H1 (cell line): ENCODE results near the gene SLC22A23. TPM values are rescaled to one million over a fixed set of nuclear protein-coding genes. Genes with fewer than 3 reads are reported as not detected.

ENCODE experiments used
- CTCF ChIA-PET: fragments of 300-600 bp; sonication (Branson Sonifier 250); formaldehyde crosslinking; loops from one replicate; lab custom pipeline; 2021; ENCODE audit not compliant: partially characterized antibody; lab: Charles Lee
- POLR2A ChIA-PET: fragments of 300-600 bp; sonication (Branson Sonifier 250); formaldehyde crosslinking; loops from one replicate; lab custom pipeline; 2021; ENCODE audit warnings: inconsistent platforms; ENCODE audit not compliant: partially characterized antibody; lab: Charles Lee
- DNase-seq, 2 experiments: peaks; one replicate each; pipeline versions ENCODE4 v3.0.0 to v3.0.0-alpha.2; 2010 to 2022; ENCODE audit warnings: low spot score in 2 of 2, low read depth in 1 of 2, mixed read lengths in 1 of 2
- FAIRE-seq: peaks from 2 replicates; lab custom pipeline; 2011; peaks lifted over from hg19 to GRCh38; lab: Jason Lieb, UNC
- H2AFZ ChIP-seq: 2 replicates; pipeline ENCODE4 v1.8.1; 2012; ENCODE audit warnings: low read length, inconsistent platforms
- H2AK5ac ChIP-seq: 2 replicates; pipeline ENCODE4 v1.6.1; 2013; ENCODE audit warnings: low read depth, low read length
- H2BK120ac ChIP-seq: replicated peaks from 2 replicates; pipeline ENCODE3; 2013; ENCODE audit warnings: low read depth, low read length, inconsistent platforms
- H2BK12ac ChIP-seq: 2 replicates; pipeline ENCODE4 v1.6.1; 2013; ENCODE audit warnings: low read depth, low read length
- H2BK15ac ChIP-seq: 2 replicates; pipeline ENCODE4 v1.6.1; 2013; ENCODE audit warnings: low read length
- H2BK20ac ChIP-seq: 2 replicates; pipeline ENCODE4 v1.6.1; 2013; ENCODE audit warnings: low read length
- H2BK5ac ChIP-seq: 2 replicates; pipeline ENCODE4 v1.6.1; 2013; ENCODE audit warnings: low read depth, low read length
- H3K14ac ChIP-seq: 2 replicates; pipeline ENCODE4 v1.6.1; 2013; ENCODE audit warnings: inconsistent platforms; ENCODE audit not compliant: insufficient read length
- H3K18ac ChIP-seq: 2 replicates; pipeline ENCODE4 v1.6.1; 2013; ENCODE audit warnings: low read length; ENCODE audit errors: extremely low read depth
- H3K23ac ChIP-seq: 2 replicates; pipeline ENCODE4 v1.6.1; 2013; ENCODE audit warnings: inconsistent platforms; ENCODE audit not compliant: insufficient read length
- H3K23me2 ChIP-seq: 2 replicates; pipeline ENCODE4 v1.6.1; 2013; ENCODE audit warnings: low read depth, low read length
- H3K27ac ChIP-seq: 2 replicates; pipeline ENCODE4 v1.6.1; 2011; ENCODE audit warnings: low read depth, low read length, inconsistent platforms
- H3K27me3 ChIP-seq, 4 experiments: replicated peaks in 1 of 4; 1 replicate in 1 of 4; 2 replicates in 3 of 4; pipeline versions ENCODE4 v1.6.1 to v1.8.1; 2011 to 2013; ENCODE audit warnings: low read length in 3 of 4, mild to moderate bottlenecking in 3 of 4, inconsistent platforms in 2 of 4, mixed read lengths in 2 of 4, moderate library complexity in 1 of 4; ENCODE audit not compliant: control insufficient read depth in 3 of 4, insufficient read depth in 3 of 4; ENCODE audit errors: extremely low read depth in 1 of 4
- H3K36me3 ChIP-seq, 4 experiments: 2 replicates each; pipeline versions ENCODE4 v1.6.1 to v1.8.1; 2011 to 2013; ENCODE audit warnings: mild to moderate bottlenecking in 4 of 4, low read length in 3 of 4, moderate library complexity in 2 of 4, control low read depth in 1 of 4, inconsistent platforms in 1 of 4; ENCODE audit not compliant: insufficient read depth in 4 of 4, control insufficient read depth in 2 of 4
- H3K4ac ChIP-seq: replicated peaks from 2 replicates; pipeline ENCODE3; 2013; ENCODE audit warnings: low read length, low read depth, mixed read lengths, inconsistent platforms; ENCODE audit not compliant: insufficient read length
- H3K4me1 ChIP-seq, 4 experiments: replicated peaks in 1 of 4; 1 replicate in 1 of 4; 2 replicates in 3 of 4; pipeline versions ENCODE4 v1.6.1 to v1.8.1; 2011 to 2013; ENCODE audit warnings: low read length in 3 of 4, inconsistent platforms in 2 of 4, mixed read lengths in 1 of 4; ENCODE audit not compliant: insufficient read depth in 4 of 4, control insufficient read depth in 3 of 4
- H3K4me2 ChIP-seq, 2 experiments: 2 replicates each; pipeline versions ENCODE4 v1.6.1 to v1.8.1; 2011 to 2013; ENCODE audit warnings: low read depth in 2 of 2, low read length in 2 of 2, control low read depth in 1 of 2, inconsistent platforms in 1 of 2, mild to moderate bottlenecking in 1 of 2; ENCODE audit not compliant: insufficient read depth in 1 of 2
- H3K4me3 ChIP-seq, 4 experiments: fragments of 200-600, 300-600 bp in 1 of 4; sonication (generic), shearing (Covaris generic), sonication (Bioruptor Twin) in 1 of 4; 2 replicates each; pipeline versions ENCODE4 v1.5.1 to v1.8.1; 2011 to 2016; ENCODE audit warnings: low read length in 4 of 4, low read depth in 3 of 4, control low read depth in 2 of 4, inconsistent platforms in 2 of 4, mild to moderate bottlenecking in 2 of 4, mixed read lengths in 1 of 4, moderate library complexity in 1 of 4; ENCODE audit not compliant: insufficient read depth in 2 of 4; ENCODE audit errors: extremely low read depth in 1 of 4
- H3K56ac ChIP-seq: replicated peaks from 2 replicates; pipeline ENCODE3; 2013; ENCODE audit warnings: low read depth, mild to moderate bottlenecking, mixed read lengths, low read length, inconsistent platforms; ENCODE audit not compliant: insufficient read length
- H3K79me1 ChIP-seq: 2 replicates; pipeline ENCODE4 v1.6.1; 2013; ENCODE audit warnings: low read depth, low read length, control low read depth
- H3K79me2 ChIP-seq, 2 experiments: 2 replicates each; pipeline versions ENCODE4 v1.6.1 to v1.8.1; 2012 to 2013; ENCODE audit warnings: low read length in 2 of 2, mild to moderate bottlenecking in 2 of 2, inconsistent platforms in 1 of 2; ENCODE audit not compliant: insufficient read depth in 2 of 2, control insufficient read depth in 1 of 2
- H3K9ac ChIP-seq, 4 experiments: replicated peaks in 1 of 4; 1 replicate in 1 of 4; 2 replicates in 3 of 4; pipeline versions ENCODE4 v1.6.1 to v1.8.1; 2011 to 2013; ENCODE audit warnings: low read depth in 3 of 4, low read length in 3 of 4, control low read depth in 2 of 4, mild to moderate bottlenecking in 2 of 4, moderate library complexity in 2 of 4, inconsistent platforms in 1 of 4; ENCODE audit errors: extremely low read depth in 1 of 4
- H3K9me3 ChIP-seq, 2 experiments: 2 replicates each; pipeline versions ENCODE4 v1.6.1 to v1.8.1; 2012 to 2013; ENCODE audit warnings: mild to moderate bottlenecking in 2 of 2, moderate library complexity in 2 of 2, control low read depth in 1 of 2, inconsistent platforms in 1 of 2, low read depth in 1 of 2, low read length in 1 of 2, mixed read lengths in 1 of 2; ENCODE audit not compliant: insufficient read depth in 2 of 2
- H4K20me1 ChIP-seq, 2 experiments: replicated peaks in 1 of 2; 2 replicates each; pipeline versions ENCODE3 to v1.8.1; 2011 to 2013; ENCODE audit warnings: inconsistent platforms in 2 of 2, low read length in 2 of 2, mild to moderate bottlenecking in 1 of 2; ENCODE audit not compliant: insufficient read depth in 2 of 2, control insufficient read depth in 1 of 2
- H4K5ac ChIP-seq: 2 replicates; pipeline ENCODE4 v1.6.1; 2013; ENCODE audit warnings: low read length, low read depth, mixed read lengths, inconsistent platforms; ENCODE audit not compliant: insufficient read length
- H4K8ac ChIP-seq: 2 replicates; pipeline ENCODE4 v1.8.0; 2013; ENCODE audit warnings: mild to moderate bottlenecking, moderate library complexity, low read length, inconsistent platforms; ENCODE audit not compliant: insufficient read depth; ENCODE audit errors: extremely low read depth
- H4K91ac ChIP-seq: replicated peaks from 2 replicates; pipeline ENCODE3; 2013; ENCODE audit warnings: low read length, mixed read lengths, inconsistent platforms; ENCODE audit not compliant: insufficient read length
- ASH2L ChIP-seq: fragments of 200-600, 300-600 bp; sonication (generic); IDR thresholded peaks from one replicate; pipeline ENCODE4 v1.7.1; 2017; ENCODE audit warnings: low read length
- CTBP2 ChIP-seq: IDR thresholded peaks from 2 replicates; pipeline ENCODE4 v1.7.0; 2011; ENCODE audit warnings: borderline replicate concordance, mild to moderate bottlenecking, moderate library complexity, mixed read lengths, low read length; ENCODE audit not compliant: insufficient read depth, insufficient read length
- GABPA ChIP-seq: IDR thresholded peaks from 2 replicates; pipeline ENCODE4 v1.6.1; 2011; ENCODE audit warnings: mild to moderate bottlenecking, low read length, moderate library complexity, borderline replicate concordance; ENCODE audit not compliant: insufficient read depth
- HDAC2 ChIP-seq, 2 experiments: fragments of 300-600 bp in 1 of 2; sonication (generic) in 1 of 2; IDR thresholded peaks; 2 replicates each; pipeline ENCODE4 v1.6.1; 2011 to 2012; ENCODE audit warnings: low read depth in 2 of 2, low read length in 2 of 2, mild to moderate bottlenecking in 2 of 2, moderate library complexity in 2 of 2, borderline replicate concordance in 1 of 2, inconsistent platforms in 1 of 2
- KDM4A ChIP-seq: IDR thresholded peaks from one replicate; pipeline ENCODE4 v1.7.1; 2012; ENCODE audit warnings: low read depth, mild to moderate bottlenecking, moderate library complexity, low read length, inconsistent platforms; ENCODE audit not compliant: severe bottlenecking
- POLR2A ChIP-seq, 2 experiments: IDR thresholded peaks; 1 replicate in 1 of 2; 2 replicates in 1 of 2; pipeline ENCODE4 v1.6.1; 2011; ENCODE audit warnings: low read depth in 2 of 2, low read length in 2 of 2, mild to moderate bottlenecking in 2 of 2; ENCODE audit errors: control extremely low read depth in 1 of 2
- RBBP5 ChIP-seq: IDR thresholded peaks from 2 replicates; pipeline ENCODE4 v1.7.1; 2012; ENCODE audit warnings: low read depth, mild to moderate bottlenecking, inconsistent platforms, low read length, moderate library complexity, borderline replicate concordance
- SP1 ChIP-seq: IDR thresholded peaks from 2 replicates; pipeline ENCODE4 v1.6.1; 2011; ENCODE audit warnings: low read depth, low read length
- SRF ChIP-seq: IDR thresholded peaks from 2 replicates; pipeline ENCODE4 v1.6.1; 2011; ENCODE audit warnings: mild to moderate bottlenecking, low read depth, low read length, moderate library complexity
- TBP ChIP-seq: IDR thresholded peaks from 2 replicates; pipeline ENCODE4 v1.6.1; 2011; ENCODE audit warnings: low read depth, low read length, improper control_type of control experiment
- WGBS, 2 experiments: shearing (Covaris generic) in 1 of 2; methylation state at CpG; one replicate each; pipeline versions ENCODE4 v1.1.6 to v1.1.7; 2013 to 2015; ENCODE audit warnings: low lambda C conversion rate in 2 of 2, mixed read lengths in 2 of 2, inconsistent platforms in 1 of 2, low coverage in 1 of 2, missing lambda C conversion rate in 1 of 2; ENCODE audit not compliant: insufficient replicate concordance in 2 of 2, insufficient coverage in 1 of 2, insufficient read length in 1 of 2; ENCODE audit errors: extremely low coverage in 1 of 2, missing lambda C conversion rate in 1 of 2; 5-methylcytosine and 5-hydroxymethylcytosine counted together
- polyA plus RNA-seq, 7 experiments: library from polyadenylated mRNA; depleted of rRNA in 3 of 7; stranded (reverse) in 5 of 7; unstranded in 2 of 7; fragments of >200 nt in 5 of 7; fragments of 200-250 nt in 2 of 7; gene quantifications; 1 replicate in 5 of 7; 2 replicates in 1 of 7; 4 replicates in 1 of 7; pipeline versions ENCODE4 v1.2.1 to v1.2.3, GENCODE V29; 2011 to 2013; ENCODE audit warnings: missing spikeins in 2 of 7, mixed read lengths in 2 of 7
- total RNA-seq: library from RNA; stranded (reverse); fragmentation: NEBNext Ultra II Directional; extraction: Animal tissue kit (Norgen Biotek cat#: 25700); gene quantifications from 2 replicates; pipeline ENCODE4 v1.2.1, GENCODE V29; 2021

The SLC22A23 gene
- total and polyA plus RNA-seq, 2 of the 8 experiments (the other 6 are each of a cell fraction or from before 2014, with no cell fraction given): 9.9 to 38.4 TPM

GRCh38 chr6:3258720-3259490 is 197.9 kb downstream of the SLC22A23 start, which contains the start of gene PSMG4:
TSS of gene PSMG4 (plus strand) at chr6:3258947. CDS start at chr6:3259023, 76 bp downstream.
- H3K9ac ChIP-seq: peak within 1 kb of the TSS; percentile 0 to 74 (median 60)
- H4K91ac ChIP-seq: peak within 1 kb of the TSS; percentile 50
- peak within 1 kb of the TSS; percentile 93 for H4K5ac ChIP-seq
- ChIA-PET CTCF (interaction anchor here (0.5 to 3.2 kb wide), 11 partner anchors 7 to 178 kb away, joined by 3 to 12 read pairs (median 4); no protein-coding TSS in a partner anchor), POLR2A (interaction anchor here (0.6 to 2.8 kb wide), 15 partner anchors 9 to 269 kb away, joined by 3 to 14 read pairs (median 4); partner anchors contain the start of gene TUBB2A)
- peak within 1 kb of the TSS; percentile 96 for H3K4ac ChIP-seq
- H4K8ac ChIP-seq: no peak within 1 kb of the TSS; the same call in 1 of the 2 replicates
- peak within 1 kb of the TSS; percentile 43 for H3K56ac ChIP-seq
- no peak within 1 kb of the TSS for H3K23ac ChIP-seq
- no peak within 1 kb of the TSS for H3K27ac ChIP-seq
- DNase-seq: peak in 1 of 2 experiments; percentile 99
- H2AFZ ChIP-seq: no peak within 1 kb of the TSS
- H2BK120ac ChIP-seq: no peak within 1 kb of the TSS
- H2AK5ac ChIP-seq: no peak within 1 kb of the TSS; the same call in 1 of the 2 replicates
- 1% methylated on average over 38 of the region's 80 CpGs; no CpG with 5 or more reads in 1 of the 2 experiments for WGBS, 2 experiments
- no peak within 1 kb of the TSS for H3K14ac ChIP-seq
- peak within 1 kb of the TSS; percentile 79 for H2BK5ac ChIP-seq
- H3K27me3 ChIP-seq: no peaks in the 10 kb centered on the region
- H3K4me1 ChIP-seq: peaks cover 3 to 9% (median 7%) of the 10 kb centered on the region in 4 experiments; a peak in 4 of 7 replicates
- H3K79me2 ChIP-seq: peaks cover 8 to 47% of the 10 kb centered on the region in 2 experiments; a peak in 3 of 4 replicates
- peak within 1 kb of the TSS; percentile 95 for H3K18ac ChIP-seq
- peaks cover 3 to 11% (median 7%) of the 10 kb centered on the region in 4 experiments; a peak in 7 of 8 replicates for H3K36me3 ChIP-seq
- FAIRE-seq: no peak
- peaks cover 7% of the 10 kb centered on the region; the same call in 1 of the 2 replicates for H3K23me2 ChIP-seq
- H4K20me1 ChIP-seq: peaks cover 9 to 23% of the 10 kb centered on the region in 2 experiments
- peak within 1 kb of the TSS; percentile 84 to 93 (median 91) for H3K4me3 ChIP-seq
- peak within 1 kb of the TSS; percentile 72; the same call in 1 of the 2 replicates for H2BK12ac ChIP-seq
- peaks cover 18% of the 10 kb centered on the region for H3K79me1 ChIP-seq
- H3K4me2 ChIP-seq: peak within 1 kb of the TSS; percentile 68 to 80
- H2BK15ac ChIP-seq: no peak within 1 kb of the TSS
- no peak within 1 kb of the TSS for H2BK20ac ChIP-seq
- peaks cover 0 to under 1% of the 10 kb centered on the region in 2 experiments; a peak in 1 of 4 replicates for H3K9me3 ChIP-seq
- TF ChIP-seq RBBP5: peak; percentile 82; the same call in 1 of the 2 replicates
- peak; percentile 43; the same call in 1 of the 2 replicates for TF ChIP-seq SP1
- TF ChIP-seq ASH2L: peak; percentile 92
- TF ChIP-seq POLR2A (IDR thresholded peaks at IDR 0.05; ENCODE audit: control extremely low read depth in 1 of 2, low read depth in 2 of 2, low read length in 2 of 2): peak in 1 of 2 experiments; percentile 55; a peak in 2 of 3 replicates
- no peak; a peak in 1 of 4 replicates for TF ChIP-seq HDAC2 (IDR thresholded peaks at IDR 0.05; ENCODE audit: borderline replicate concordance in 1 of 2, low read depth in 2 of 2, low read length in 2 of 2)
- peak; percentile 68; the same call in 1 of the 2 replicates for TF ChIP-seq TBP
- TF ChIP-seq KDM4A: peak; percentile 93
- TF ChIP-seq GABPA: peak; percentile 59; the same call in 1 of the 2 replicates
- peak; percentile 89 for TF ChIP-seq SRF
- no peak for TF ChIP-seq CTBP2
